GM12874 (cell line): ENCODE results near the gene ANKK1.

Experiments used
- TF ChIP-seq, protein P1 (sequence below): IDR thresholded peaks from 2 replicates; pipeline ENCODE4 v1.5.1; 2011; ENCODE audit warnings: low read depth, mild to moderate bottlenecking, control low read depth, low read length, moderate library complexity; ENCODE audit not compliant: insufficient read depth

The ANKK1 gene

DNA sequence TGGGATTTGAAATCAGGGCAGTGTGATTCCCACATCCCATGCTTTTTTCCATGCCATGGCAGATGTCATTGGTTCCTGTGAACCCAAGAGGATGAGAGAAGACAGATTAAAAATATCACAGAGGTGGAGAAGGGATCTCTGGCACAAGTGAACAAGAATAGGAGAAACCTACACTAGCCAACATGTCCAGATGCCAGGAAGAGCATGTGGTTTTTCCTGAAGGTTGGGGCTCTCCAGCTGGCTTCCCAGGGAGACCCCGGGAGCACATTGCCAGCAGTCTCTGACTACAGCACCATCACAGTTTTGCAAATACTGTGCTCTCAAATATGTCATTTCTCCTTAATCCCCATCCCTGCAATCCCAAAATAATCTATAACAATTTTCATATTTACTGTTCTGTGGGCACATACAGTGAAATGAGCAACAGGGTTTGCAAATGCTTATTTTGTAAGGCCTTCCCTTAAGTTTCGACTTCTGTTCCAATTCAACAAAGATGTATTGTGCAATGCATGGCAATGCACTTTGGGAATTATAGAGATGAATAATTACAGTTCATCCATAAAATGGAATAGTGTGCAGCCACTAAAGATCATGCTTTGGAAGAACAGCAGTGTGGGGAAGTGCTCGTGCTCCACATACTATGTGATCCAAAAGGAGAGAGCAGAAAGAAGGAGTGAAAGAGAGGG lies 4.8 kb downstream of the ANKK1 start:
- TF ChIP-seq, protein P1, sequence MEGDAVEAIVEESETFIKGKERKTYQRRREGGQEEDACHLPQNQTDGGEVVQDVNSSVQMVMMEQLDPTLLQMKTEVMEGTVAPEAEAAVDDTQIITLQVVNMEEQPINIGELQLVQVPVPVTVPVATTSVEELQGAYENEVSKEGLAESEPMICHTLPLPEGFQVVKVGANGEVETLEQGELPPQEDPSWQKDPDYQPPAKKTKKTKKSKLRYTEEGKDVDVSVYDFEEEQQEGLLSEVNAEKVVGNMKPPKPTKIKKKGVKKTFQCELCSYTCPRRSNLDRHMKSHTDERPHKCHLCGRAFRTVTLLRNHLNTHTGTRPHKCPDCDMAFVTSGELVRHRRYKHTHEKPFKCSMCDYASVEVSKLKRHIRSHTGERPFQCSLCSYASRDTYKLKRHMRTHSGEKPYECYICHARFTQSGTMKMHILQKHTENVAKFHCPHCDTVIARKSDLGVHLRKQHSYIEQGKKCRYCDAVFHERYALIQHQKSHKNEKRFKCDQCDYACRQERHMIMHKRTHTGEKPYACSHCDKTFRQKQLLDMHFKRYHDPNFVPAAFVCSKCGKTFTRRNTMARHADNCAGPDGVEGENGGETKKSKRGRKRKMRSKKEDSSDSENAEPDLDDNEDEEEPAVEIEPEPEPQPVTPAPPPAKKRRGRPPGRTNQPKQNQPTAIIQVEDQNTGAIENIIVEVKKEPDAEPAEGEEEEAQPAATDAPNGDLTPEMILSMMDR, result no peak

DNA sequence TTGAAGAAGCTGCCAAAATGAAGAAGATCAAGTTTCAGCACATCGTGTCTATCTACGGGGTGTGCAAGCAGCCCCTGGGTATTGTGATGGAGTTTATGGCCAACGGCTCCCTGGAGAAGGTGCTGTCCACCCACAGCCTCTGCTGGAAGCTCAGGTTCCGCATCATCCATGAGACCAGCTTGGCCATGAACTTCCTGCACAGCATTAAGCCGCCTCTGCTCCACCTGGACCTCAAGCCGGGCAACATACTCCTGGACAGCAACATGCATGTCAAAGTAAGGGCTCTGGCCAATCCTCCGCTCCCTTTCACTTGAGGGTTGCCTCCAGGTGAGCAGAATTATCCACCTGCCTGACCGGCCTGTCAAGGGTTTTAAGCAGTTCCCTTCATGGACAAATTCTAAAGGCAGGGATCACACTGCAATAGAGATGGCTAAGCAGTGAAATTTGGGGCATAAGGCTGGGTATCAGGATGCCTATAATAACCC lies 6.0 kb downstream of the ANKK1 start:
- TF ChIP-seq, protein P1, result no peak

DNA sequence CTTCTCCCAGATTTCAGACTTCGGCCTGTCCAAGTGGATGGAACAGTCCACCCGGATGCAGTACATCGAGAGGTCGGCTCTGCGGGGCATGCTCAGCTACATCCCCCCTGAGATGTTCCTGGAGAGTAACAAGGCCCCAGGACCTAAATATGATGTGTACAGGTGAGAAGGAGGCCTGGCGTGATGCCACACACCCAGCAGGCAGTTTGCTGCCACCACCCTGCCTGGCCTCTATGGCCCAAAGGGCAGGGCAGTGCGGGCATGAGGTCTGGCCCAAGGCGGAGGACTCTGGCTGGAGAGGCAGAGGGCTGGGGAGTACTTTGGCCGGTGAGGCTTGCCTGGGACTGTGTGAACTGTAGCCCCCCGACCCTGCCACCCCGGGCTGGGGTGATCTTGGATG lies 7.3 kb downstream of the ANKK1 start:
- TF ChIP-seq, protein P1, result no peak

DNA sequence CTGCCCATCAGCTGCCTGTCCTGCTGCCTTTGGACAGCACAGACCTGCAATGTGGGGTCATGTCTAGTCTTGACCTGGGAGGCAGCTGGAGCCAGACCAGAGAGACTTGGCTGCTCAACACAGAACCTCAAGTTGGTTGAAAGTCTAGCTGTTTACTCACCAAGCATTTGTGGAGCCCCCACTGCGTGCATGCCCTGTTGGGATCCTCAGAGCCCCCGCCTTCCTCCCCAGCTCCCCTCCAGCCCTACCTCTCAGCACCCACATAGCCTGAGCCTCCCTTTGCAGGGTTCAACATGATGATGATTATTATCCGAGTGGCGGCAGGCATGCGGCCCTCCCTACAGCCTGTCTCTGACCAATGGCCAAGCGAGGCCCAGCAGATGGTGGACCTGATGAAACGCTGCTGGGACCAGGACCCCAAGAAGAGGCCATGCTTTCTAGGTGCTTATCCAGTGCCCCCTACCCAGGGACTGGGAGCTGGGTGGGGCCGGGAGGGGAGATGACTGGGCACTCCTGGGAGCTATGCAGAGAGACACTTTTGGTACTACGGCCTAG lies 8.3 kb downstream of the ANKK1 start:
- TF ChIP-seq, protein P1, result no peak

DNA sequence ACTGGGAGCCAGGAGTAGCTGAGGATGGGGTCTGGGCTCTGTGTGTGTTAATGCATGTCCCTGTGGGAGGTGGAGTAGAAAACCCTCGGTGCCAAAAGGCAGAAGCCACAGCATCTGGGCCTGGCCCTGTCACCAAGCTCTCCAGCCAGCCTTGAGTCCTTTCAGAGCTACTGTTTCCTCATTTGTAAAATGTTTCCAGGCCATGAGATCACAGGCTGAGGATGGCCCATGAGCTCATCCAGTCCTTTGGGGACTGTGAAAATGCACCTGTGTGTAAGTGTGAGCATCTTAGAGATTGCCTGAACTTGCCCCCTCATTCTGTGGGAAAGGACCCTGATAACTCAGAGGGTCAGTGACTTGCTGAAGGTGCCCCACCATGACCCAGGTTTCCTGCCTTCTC lies 9.1 kb downstream of the ANKK1 start:
- TF ChIP-seq, protein P1, result no peak

DNA sequence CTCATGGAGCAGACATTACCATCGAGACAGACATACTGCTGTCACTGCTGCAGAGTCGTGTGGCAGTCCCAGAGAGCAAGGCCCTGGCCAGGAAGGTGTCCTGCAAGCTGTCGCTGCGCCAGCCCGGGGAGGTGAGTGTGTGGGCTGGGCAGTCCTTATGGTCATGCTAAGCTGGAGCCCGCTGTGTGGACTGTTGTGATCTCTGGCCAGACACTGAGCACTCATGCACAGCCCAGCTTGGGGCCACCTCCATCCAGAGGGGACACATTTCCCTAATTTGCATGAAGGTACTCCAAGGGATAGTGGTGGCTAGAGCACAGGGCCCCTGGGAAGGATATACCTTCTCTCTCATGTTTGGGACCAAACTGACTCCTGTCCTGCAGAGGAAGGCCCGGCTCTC lies 9.6 kb downstream of the ANKK1 start:
- TF ChIP-seq, protein P1, result no peak

DNA sequence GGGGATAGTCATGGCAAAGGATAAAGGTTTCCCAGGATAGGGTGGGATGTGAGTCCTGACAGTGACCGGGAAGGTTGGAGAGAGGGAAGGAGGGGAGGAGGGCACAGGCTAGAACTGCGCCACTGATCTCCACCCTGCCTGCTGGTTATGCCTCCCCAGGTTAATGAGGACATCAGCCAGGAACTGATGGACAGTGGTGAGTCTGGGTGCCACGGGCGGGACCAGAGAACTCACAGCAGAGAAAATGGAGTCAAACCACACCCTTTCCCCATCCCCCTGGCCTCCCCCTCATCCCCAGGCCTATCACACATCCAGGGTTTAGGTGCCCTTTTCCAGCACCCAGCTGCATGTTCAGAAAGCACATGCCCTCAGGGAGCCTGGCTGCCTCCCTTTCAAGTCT lies 10.2 kb downstream of the ANKK1 start:
- TF ChIP-seq, protein P1, result no peak
